Dermis blood vessel endothelial cell (primary cell): ENCODE data around the gene E2F7. TPM values are rescaled to one million over a fixed set of nuclear protein-coding genes. Genes with fewer than 3 reads are reported as not detected.
A peak's percentile ranks its signal among the peaks of the same experiment; 100 is the strongest.
"Not testable (repeated sequence)": the region's sequence is repeated elsewhere in the genome, so short reads cannot be mapped to it uniquely, and the experiment has no call there.

Experiments
- DNase-seq: peaks from one replicate; pipeline ENCODE4 v3.0.0; 2010
- total RNA-seq: library from RNA; depleted of rRNA; stranded (reverse); fragments of >200 nt; gene quantifications from 2 replicates; pipeline ENCODE4 v1.2.3, GENCODE V29; 2014

E2F7 gene
- 7.3 and 13.4 TPM in 2 replicates for total RNA-seq

- peak; percentile 95 for DNase-seq
Measured at GRCh38 chr12:77065361-77066204, at the start of gene E2F7. Gene E2F7, minus strand, starts transcription at chr12:77065569. Its CDS starts 934 bp downstream, at chr12:77064635.

GRCh38 chr12:77113971-77114370 lies 48.6 kb upstream of the E2F7 start:
- DNase-seq, result peak; percentile 61

- no peak for DNase-seq
Measured at GRCh38 chr12:77108707-77109106, 43.3 kb upstream of the E2F7 start.

- no peak for DNase-seq
Measured at GRCh38 chr12:77107121-77107520, 41.8 kb upstream of the E2F7 start.

- peak; percentile 39 for DNase-seq
Measured at GRCh38 chr12:77104792-77105191, 39.4 kb upstream of the E2F7 start.

- DNase-seq, result no peak
Measured at GRCh38 chr12:77104286-77104685, 38.9 kb upstream of the E2F7 start.

GRCh38 chr12:77102691-77103090 lies 37.3 kb upstream of the E2F7 start:
- peak; percentile 50 for DNase-seq

GRCh38 chr12:77102123-77102522 lies 36.8 kb upstream of the E2F7 start:
- no peak for DNase-seq

GRCh38 chr12:77099799-77100198 lies 34.4 kb upstream of the E2F7 start:
- DNase-seq, result no peak

- DNase-seq, result no peak
Measured at GRCh38 chr12:77097846-77098245, 32.5 kb upstream of the E2F7 start.

- DNase-seq, result not testable (repeated sequence)
Measured at GRCh38 chr12:77092227-77092626, 26.9 kb upstream of the E2F7 start.

- peak; percentile 21 for DNase-seq
Measured at GRCh38 chr12:77089686-77090220, 24.4 kb upstream of the E2F7 start.

- DNase-seq, result peak; percentile 64
Measured at GRCh38 chr12:77087427-77087826, 22.1 kb upstream of the E2F7 start.

- DNase-seq, result no peak
Measured at GRCh38 chr12:77082021-77082420, 16.7 kb upstream of the E2F7 start.

- no peak for DNase-seq
Measured at GRCh38 chr12:77079631-77080030, 14.3 kb upstream of the E2F7 start.

- DNase-seq, result no peak
Measured at GRCh38 chr12:77078231-77078630, 12.9 kb upstream of the E2F7 start.

GRCh38 chr12:77076886-77077285 lies 11.5 kb upstream of the E2F7 start:
- no peak for DNase-seq

- DNase-seq, result not testable (repeated sequence)
Measured at GRCh38 chr12:77073894-77074293, 8.5 kb upstream of the E2F7 start.

GRCh38 chr12:77072833-77073495 lies 7.6 kb upstream of the E2F7 start:
- no peak for DNase-seq

GRCh38 chr12:77070800-77071449 lies 5.6 kb upstream of the E2F7 start:
- no peak for DNase-seq

- DNase-seq, result no peak
Measured at GRCh38 chr12:77070382-77070781, 5.0 kb upstream of the E2F7 start.

- DNase-seq, result no peak
Measured at GRCh38 chr12:77064896-77065360, 441 bp downstream of the E2F7 start.

- peak; percentile 97 for DNase-seq
Measured at GRCh38 chr12:77062846-77063461, 2.4 kb downstream of the E2F7 start.
